HUES64 (cell line): ENCODE measurements around the gene GYG2.

Experiments
- H3K27ac ChIP-seq: 2 replicates; pipeline ENCODE4 v1.7.0; 2013; ENCODE audit warnings: low read depth, low read length, inconsistent platforms
- H3K27me3 ChIP-seq: 2 replicates; pipeline ENCODE4 v1.6.1; 2013; ENCODE audit warnings: mild to moderate bottlenecking, low read length; ENCODE audit not compliant: insufficient read depth
- H3K36me3 ChIP-seq: 2 replicates; pipeline ENCODE4 v1.6.1; 2013; ENCODE audit warnings: mild to moderate bottlenecking, low read length; ENCODE audit not compliant: insufficient read depth
- H3K4me1 ChIP-seq: 2 replicates; pipeline ENCODE4 v1.6.1; 2013; ENCODE audit warnings: mild to moderate bottlenecking, low read length, moderate library complexity; ENCODE audit not compliant: insufficient read depth
- H3K4me3 ChIP-seq: 2 replicates; pipeline ENCODE4 v1.5.1; 2013; ENCODE audit warnings: mild to moderate bottlenecking, low read length, moderate library complexity
- H3K9ac ChIP-seq: 2 replicates; pipeline ENCODE4 v1.6.1; 2013; ENCODE audit warnings: mild to moderate bottlenecking, low read depth, low read length
- H3K9me3 ChIP-seq: 2 replicates; pipeline ENCODE4 v1.6.1; 2013; ENCODE audit warnings: low read depth, low read length; ENCODE audit not compliant: insufficient read depth
- WGBS: fragments of 150-250, 120-280 bp; methylation state at CpG from one replicate; pipeline ENCODE4 v1.1.7; 2013; ENCODE audit warnings: missing lambda C conversion rate; 5-methylcytosine and 5-hydroxymethylcytosine counted together

GYG2 gene

DNA sequence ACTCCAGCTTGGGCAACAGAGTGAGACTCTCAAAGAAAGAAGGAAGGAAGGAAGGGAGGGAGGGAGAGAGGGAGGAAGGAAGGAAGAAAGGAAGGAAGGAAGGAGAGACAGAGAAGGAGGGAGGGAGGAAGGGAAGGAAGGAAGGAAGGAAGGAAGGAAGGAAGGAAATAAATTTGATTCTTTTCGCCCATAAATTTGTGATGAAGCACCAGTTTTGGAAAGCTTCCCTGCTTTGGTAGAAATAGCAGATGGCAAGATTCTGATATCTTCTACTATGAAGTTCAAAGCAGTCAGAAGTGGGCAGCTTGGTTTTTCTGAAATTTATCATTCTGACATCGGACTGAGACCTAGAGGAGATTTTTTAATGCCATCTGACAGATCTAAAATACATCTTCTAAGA lies 11.7 kb upstream of the GYG2 start:
- no peaks in the 10 kb centered on the region for H3K36me3 ChIP-seq
- no peak overlapping the region for H3K4me3 ChIP-seq
- no peak overlapping the region for H3K27ac ChIP-seq
- WGBS: 85% methylated on average over 1 of the region's 2 CpGs
- no peak overlapping the region for H3K9ac ChIP-seq
- no peaks in the 10 kb centered on the region for H3K27me3 ChIP-seq
- H3K4me1 ChIP-seq: no peaks in the 10 kb centered on the region
- H3K9me3 ChIP-seq: no peaks in the 10 kb centered on the region

DNA sequence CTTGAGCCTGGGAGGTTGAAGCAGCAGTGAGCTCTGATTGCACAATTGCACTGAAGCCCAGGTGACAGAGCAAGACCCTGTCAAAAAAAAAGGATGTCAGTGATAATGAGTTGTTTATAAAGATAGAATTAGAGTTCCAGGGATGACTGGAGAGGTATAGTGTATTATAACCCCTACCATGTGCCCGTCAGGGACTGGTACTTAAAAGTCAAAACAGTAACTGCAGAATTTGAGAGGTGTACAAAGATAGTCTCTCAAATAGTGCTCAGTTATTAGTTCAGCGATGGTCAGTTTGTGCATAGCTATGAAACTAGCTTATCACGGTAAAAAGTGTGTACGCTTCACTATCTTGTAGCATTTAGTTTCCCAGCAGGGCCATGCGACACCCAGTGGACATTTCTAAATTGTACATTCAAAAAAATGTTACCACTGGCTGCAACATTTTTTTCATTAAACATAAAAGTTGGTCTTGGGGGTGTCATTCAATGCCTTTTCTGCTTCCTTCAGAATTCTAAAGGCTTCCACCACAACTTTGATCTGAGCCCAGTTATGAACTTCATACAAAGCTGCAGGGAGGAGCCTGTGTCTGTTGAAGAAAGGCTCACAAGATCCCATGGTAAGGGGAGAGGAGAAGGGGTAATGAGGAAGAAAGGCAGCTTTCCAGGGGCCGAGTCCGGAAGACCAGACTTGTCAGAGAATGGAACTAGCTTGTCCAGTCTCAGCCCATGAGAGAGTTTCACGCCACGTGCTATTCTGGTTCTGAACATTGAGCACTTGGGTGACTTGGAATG lies 9.2 kb upstream of the GYG2 start:
- Histone ChIP-seq H3K27ac (no peak overlapping the region), H3K9ac (no peak overlapping the region)

DNA sequence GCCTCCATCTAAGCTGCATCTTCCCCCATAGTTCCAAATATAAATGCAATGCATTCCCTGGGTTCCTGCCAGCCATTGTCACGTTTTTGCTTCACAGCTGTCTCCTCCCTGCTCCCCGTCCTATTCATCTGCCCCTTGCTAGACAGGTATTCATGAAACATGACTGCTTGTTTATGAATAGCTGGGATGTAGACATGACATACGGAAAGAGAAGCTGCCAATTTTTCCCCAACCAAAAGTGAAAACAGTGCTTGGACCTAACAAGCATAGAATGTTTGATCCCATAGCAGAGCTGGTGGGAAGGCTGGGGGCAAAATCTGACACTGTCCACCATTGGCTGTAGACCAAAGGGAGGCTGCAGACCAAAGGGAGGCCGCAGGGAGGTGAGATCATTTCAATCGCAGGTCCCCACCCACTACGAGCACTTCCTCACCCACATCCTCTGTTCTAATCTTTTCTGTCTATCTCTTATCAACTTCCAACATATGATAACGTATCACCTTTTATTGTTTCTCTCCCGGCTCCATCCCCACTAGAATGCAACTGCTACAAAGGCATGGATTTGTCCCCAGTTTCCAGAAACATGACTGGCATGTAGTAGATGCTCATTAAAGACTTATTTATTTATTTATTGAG lies 8.5 kb upstream of the GYG2 start:
- no peak overlapping the region for H3K9ac ChIP-seq
- no peaks in the 10 kb centered on the region for H3K4me1 ChIP-seq
- no peak overlapping the region for H3K4me3 ChIP-seq
- no peaks in the 10 kb centered on the region for H3K9me3 ChIP-seq
- H3K27ac ChIP-seq: no peak overlapping the region
- 85% methylated on average over 8 of the region's 8 CpGs for WGBS
- no peaks in the 10 kb centered on the region for H3K36me3 ChIP-seq
- no peaks in the 10 kb centered on the region for H3K27me3 ChIP-seq

More for the DNA sequence above, 9.2 kb upstream of the GYG2 start:
- no peaks in the 10 kb centered on the region for H3K9me3 ChIP-seq
- no peak overlapping the region for H3K4me3 ChIP-seq
- H3K27me3 ChIP-seq: no peaks in the 10 kb centered on the region
- H3K36me3 ChIP-seq: no peaks in the 10 kb centered on the region
- no peaks in the 10 kb centered on the region for H3K4me1 ChIP-seq
- WGBS: 89% methylated on average over 9 of the region's 9 CpGs

DNA sequence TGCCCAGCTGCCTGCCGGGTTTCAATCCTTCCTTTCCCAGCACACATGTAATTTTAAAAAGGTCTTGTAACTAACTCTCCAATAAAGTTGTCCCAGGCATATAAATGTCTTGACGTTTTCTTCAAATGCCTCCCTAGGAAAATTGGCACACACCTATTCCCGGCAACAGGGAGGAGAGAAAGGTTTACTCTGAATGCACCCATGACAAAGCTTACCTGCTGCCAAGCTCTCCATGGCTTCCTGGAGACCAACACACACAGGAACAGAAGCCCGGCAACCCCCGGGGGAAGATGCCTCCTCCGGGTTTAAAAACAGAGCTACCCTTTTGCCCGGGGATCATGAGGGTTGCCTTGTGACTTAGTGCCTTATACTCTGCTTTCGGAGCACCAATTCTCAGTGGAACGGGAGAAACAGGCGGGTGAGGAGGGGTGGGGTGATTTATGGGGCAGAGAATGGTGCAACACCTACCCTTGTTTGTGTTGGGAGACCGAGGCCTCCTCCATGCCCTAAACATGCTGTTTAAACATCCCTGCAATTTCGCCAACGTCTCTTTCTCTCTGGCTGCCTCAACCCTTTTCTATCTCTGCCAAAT lies 4.8 kb upstream of the GYG2 start:
- H3K9me3 ChIP-seq: no peaks in the 10 kb centered on the region
- WGBS: 72% methylated on average over 13 of the region's 13 CpGs
- no peaks in the 10 kb centered on the region for H3K36me3 ChIP-seq
- H3K27me3 ChIP-seq: no peaks in the 10 kb centered on the region
- no peak overlapping the region for H3K4me3 ChIP-seq
- H3K27ac ChIP-seq: no peak overlapping the region
- H3K9ac ChIP-seq: no peak overlapping the region
- no peaks in the 10 kb centered on the region for H3K4me1 ChIP-seq

DNA sequence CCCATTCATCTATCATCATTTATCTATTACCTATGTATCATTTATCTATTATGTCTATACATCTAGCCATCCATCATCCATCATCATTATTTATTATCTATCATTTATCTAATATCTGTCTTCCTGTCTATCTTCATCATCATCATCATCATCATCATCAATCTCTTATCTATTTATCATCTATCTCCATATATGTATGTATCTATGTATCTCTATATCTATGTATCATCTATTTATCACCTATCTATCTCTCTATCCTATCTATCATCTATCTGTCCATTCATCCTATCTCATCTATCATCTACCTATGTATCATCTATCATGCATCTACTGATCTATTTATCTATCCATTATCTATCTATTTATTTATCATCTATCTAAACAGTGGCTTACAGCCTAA lies 3.8 kb upstream of the GYG2 start:
- H3K36me3 ChIP-seq: no peaks in the 10 kb centered on the region
- H3K4me1 ChIP-seq: no peaks in the 10 kb centered on the region
- no peaks in the 10 kb centered on the region for H3K9me3 ChIP-seq
- H3K4me3 ChIP-seq: no peak overlapping the region
- no peaks in the 10 kb centered on the region for H3K27me3 ChIP-seq
- H3K9ac ChIP-seq: no peak overlapping the region
- no peak overlapping the region for H3K27ac ChIP-seq

DNA sequence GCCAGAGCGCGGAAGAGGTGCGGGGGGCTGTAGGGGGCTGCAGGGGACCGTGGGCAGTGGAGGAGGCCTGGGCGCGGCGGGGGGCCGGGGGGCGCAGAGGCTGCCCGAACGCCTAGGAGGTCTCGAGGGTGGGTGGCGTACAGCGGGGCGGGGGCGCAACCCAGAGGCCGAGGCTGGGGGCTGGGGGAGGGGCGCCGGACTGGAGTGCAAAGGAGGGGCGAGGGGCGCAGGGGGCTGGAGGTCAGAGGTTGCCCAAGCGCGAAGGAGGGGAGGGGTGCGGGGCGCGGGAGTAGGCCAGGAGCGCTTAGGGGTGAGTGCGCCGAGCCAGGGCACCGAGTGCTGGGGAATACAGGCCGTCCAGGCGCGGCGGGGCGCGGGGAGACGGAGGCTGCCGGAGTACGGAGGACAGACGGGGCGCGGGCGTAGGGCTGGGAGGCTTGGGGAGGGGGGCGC lies 255 bp downstream of the GYG2 start:
- Histone ChIP-seq H3K27me3 (no peaks in the 10 kb centered on the region), H3K36me3 (0 out of 2 replicates have a peak, but pooled peaks cover 6% of the 10 kb centered on the region), H3K4me1 (no peaks in the 10 kb centered on the region), H3K4me3 (peak overlapping the region; percentile 55), H3K9ac (no peak overlapping the region), H3K27ac (no peak overlapping the region), H3K9me3 (no peaks in the 10 kb centered on the region)
- WGBS: under 1% methylated on average over 44 of the region's 44 CpGs

DNA sequence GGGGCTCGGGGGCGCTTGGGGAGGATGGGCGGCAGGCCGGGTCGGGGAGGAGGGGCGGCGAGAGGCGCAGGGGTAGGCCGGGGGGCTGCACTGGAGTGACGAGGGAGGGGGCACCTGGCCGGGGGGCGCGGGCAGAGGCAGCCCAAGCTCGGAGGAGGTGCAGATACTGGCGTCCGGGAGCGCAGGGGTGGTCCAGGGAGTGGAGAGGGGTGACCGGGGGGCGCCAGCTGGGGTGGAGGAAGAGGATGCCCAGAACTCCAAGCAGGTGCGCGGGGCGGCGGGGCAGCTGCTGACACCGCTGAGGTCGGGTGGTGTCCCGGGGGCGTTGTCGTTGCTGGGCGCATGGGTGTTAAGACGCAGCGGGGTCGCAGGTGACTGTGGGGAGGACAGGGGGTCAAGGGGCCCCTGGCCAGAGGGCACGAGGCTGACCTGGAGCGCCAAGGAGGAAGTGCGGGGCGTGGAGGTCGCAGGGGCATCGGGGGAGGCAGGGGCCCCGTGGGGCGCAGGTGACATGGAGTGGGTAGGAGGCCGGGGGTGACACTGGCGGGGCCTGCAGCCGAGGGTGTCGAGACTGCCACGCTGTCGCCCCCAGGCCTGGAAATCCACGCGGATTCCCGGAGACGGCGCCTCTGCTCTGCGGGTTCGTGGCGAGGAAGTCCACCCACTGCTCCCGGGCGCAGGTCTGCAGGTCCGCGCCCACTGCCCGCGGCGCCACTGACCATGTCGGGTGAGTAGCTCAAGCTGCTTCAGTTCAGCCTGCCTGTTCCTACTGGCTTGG lies 928 bp downstream of the GYG2 start:
- H3K9me3 ChIP-seq: no peaks in the 10 kb centered on the region
- H3K4me3 ChIP-seq: peak overlapping the region; percentile 55
- H3K36me3 ChIP-seq: 0 out of 2 replicates have a peak, but pooled peaks cover 6% of the 10 kb centered on the region
- no peak overlapping the region for H3K27ac ChIP-seq
- 11% methylated on average over 62 of the region's 62 CpGs for WGBS
- no peaks in the 10 kb centered on the region for H3K4me1 ChIP-seq
- H3K9ac ChIP-seq: no peak overlapping the region
- no peaks in the 10 kb centered on the region for H3K27me3 ChIP-seq

DNA sequence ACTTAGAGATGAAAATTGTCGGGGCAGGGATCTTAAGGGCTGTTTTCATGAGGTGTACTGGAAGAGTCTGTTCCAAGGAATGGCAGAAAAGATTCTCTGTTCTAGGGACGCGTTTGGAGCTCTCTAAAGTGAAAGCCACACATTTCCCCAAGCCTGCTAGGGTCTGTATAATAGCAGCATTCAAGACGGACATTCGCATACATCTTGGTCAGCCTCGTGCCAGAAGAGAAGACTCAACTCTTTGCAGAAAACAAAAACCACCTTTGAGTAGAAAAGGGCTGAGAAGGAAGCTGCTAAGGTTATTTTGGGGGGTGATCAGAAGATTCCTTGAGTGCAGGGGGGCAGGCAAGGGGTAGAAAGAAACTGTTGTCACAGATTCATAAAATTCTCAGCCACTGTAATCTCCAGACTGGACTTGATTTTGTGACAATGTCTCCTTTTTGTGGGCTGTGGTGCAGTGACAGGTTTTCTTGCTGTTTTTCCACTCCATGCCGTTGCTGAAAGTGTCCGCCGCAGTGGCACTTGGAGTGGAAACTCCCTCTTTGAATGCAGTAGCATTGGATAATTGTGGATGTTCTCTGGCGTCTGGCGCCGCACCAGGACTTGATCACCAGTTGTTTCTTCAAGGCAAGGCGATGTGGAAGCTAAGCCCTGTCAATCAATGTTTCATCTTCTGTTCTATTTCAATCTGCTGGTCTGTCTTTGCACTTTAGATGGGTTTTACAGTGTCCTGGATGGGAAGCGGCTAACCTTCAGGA lies 2.9 kb downstream of the GYG2 start:
- no peak overlapping the region for H3K9ac ChIP-seq
- no peaks in the 10 kb centered on the region for H3K4me1 ChIP-seq
- H3K4me3 ChIP-seq: no peak overlapping the region
- no peaks in the 10 kb centered on the region for H3K27me3 ChIP-seq
- peaks cover 7% of the 10 kb centered on the region; the same call in 1 of the 2 replicates for H3K36me3 ChIP-seq
- no peak overlapping the region for H3K27ac ChIP-seq
- 91% methylated on average over 14 of the region's 14 CpGs for WGBS
- H3K9me3 ChIP-seq: no peaks in the 10 kb centered on the region

DNA sequence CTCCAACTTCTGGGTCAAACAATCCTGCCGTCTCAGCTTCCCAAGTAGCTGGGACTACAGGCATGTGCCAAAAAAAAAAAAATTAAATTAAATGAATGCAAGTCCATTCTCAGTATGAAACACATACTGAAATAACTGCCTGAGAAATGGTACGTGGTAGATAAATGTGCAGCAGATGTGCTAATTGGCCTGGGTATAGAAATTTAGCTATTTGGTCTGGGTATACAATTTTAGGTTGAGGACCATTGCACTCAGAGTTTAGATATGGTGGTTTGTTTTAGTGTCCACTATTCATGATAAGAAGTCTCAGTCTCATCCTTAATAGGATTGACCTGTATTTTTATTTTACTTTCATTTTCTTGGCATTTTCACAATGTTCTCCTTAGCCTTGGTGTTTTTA lies 9.2 kb downstream of the GYG2 start:
- no peak overlapping the region for H3K9ac ChIP-seq
- H3K27ac ChIP-seq: no peak overlapping the region
- no peaks in the 10 kb centered on the region for H3K27me3 ChIP-seq
- WGBS: 100% methylated on average over 2 of the region's 2 CpGs
- H3K9me3 ChIP-seq: no peaks in the 10 kb centered on the region
- H3K36me3 ChIP-seq: peaks cover 15% of the 10 kb centered on the region
- no peak overlapping the region for H3K4me3 ChIP-seq
- no peaks in the 10 kb centered on the region for H3K4me1 ChIP-seq

DNA sequence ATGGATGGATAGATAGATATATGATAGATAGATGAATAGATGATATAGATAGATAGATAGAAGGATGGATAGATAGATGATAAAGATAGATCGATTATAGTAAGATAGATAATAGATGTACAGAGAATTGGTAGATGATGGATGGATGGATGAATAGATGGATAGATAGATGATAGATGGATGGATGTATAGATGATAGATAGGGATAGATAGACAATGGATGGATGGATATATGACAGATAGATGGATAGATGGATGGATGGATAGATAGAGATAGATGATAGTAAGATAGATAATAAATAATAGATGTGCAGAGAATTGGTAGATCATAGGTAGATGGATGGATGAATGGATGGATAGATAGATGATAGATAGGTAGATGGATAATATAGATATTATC lies 12.2 kb downstream of the GYG2 start:
- H3K27me3 ChIP-seq: no peaks in the 10 kb centered on the region
- peaks cover 24% of the 10 kb centered on the region for H3K36me3 ChIP-seq
- H3K4me3 ChIP-seq: no peak overlapping the region
- H3K9me3 ChIP-seq: no peaks in the 10 kb centered on the region
- 97% methylated on average over 1 of the region's 1 CpG for WGBS
- no peaks in the 10 kb centered on the region for H3K4me1 ChIP-seq
- H3K27ac ChIP-seq: no peak overlapping the region
- no peak overlapping the region for H3K9ac ChIP-seq
